GM19468 (cell line): ENCODE results near the gene ATP13A2.
"Not testable (repeated sequence)": the region's sequence is repeated elsewhere in the genome, so short reads cannot be mapped to it uniquely, and the experiment has no call there.

Experiments used
- ATAC-seq: cut with Tn5 transposase; IDR thresholded peaks from one replicate; pipeline ENCODE4 v1.9.1; 2021; ENCODE audit warnings: mild to moderate bottlenecking, moderate library complexity, moderate number of reproducible peaks; ENCODE audit not compliant: unreplicated experiment; ENCODE audit errors: extremely low read depth

ATP13A2 gene

GRCh38 chr1:16938351-16939321 lies 73.1 kb downstream of the ATP13A2 start:
- no peak for ATAC-seq

GRCh38 chr1:16936580-16936979 lies 75.1 kb downstream of the ATP13A2 start:
- not testable (repeated sequence) for ATAC-seq
